NCI-H1930 (cell line): Measurements from ENCODE around the gene PPP2R3C.
"Not testable (repeated sequence)": the region's sequence is repeated elsewhere in the genome, so short reads cannot be mapped to it uniquely, and the experiment has no call there.

Source experiments
- DNase-seq, 2 experiments: peaks; one replicate each; lab custom pipeline; 2025; lab: John Stamatoyannopoulos, UW

PPP2R3C gene

DNA sequence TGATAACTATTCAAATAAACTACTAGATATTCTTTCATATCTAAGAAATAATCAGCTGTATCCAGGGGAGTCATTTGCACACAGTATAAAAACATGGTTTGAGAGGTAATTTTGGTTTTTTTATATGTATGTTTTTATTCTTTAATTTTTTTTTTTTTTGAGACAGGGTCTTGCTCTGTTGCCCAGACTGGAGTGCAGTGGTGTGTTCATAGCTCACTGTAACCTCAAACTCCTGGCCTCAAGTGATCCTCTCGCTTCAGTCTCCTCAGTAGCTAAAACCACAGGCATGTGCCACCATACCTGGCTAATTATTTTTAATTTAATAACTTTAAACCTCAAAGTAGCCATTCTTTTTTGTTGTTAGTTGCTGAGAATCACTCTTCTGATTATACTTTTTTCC is 2.3 kb upstream of the PPP2R3C start:
- no peak for DNase-seq

GRCh38 chr14:35123388-35123703 is 1.6 kb upstream of the PPP2R3C start:
- no peak for DNase-seq

GRCh38 chr14:35122696-35123387 is 1.1 kb upstream of the PPP2R3C start:
- DNase-seq = peak in 1 of 2 experiments; percentile 24

DNA sequence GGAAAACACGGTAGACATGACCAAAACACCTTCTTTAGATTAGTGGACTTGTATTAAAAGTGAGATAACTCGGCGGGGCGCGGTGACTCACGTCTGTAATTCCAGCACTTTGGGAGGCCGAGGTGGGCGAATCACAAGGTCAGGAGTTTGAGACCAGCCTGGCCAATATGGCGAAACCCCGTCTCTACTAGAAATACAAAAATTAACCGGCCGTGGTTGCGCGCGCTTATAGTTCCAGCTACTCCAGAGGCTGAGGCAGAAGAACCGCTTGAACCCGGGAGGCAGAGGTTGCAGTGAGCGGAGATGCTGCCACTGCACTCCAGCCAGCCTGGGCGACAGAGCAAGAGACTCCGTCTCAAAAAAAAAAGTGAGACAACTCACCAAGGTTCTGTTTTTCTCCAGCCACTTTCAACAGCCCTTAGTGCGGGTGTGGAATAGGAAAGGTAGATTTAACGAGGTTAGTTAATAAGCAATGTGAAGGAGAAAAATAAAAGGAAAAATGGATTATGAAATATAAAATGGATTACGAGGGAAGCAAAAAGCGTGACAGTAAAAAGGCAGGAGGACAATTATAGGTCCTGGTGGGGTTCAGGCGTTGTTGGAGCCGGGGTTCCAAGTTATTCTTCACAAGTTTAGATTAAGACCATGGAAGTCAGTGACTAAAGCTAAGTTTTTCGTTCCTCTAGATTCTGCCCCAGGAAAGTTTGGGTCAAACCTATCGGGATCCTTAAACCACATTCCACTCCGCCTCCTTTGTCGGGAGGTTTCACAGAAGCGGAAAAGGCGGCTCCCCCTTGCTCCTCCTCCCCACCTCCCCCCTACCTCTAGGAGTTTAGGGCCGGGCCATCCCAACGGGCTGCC is 534 bp downstream of the PPP2R3C start:
- DNase-seq = no peak

DNA sequence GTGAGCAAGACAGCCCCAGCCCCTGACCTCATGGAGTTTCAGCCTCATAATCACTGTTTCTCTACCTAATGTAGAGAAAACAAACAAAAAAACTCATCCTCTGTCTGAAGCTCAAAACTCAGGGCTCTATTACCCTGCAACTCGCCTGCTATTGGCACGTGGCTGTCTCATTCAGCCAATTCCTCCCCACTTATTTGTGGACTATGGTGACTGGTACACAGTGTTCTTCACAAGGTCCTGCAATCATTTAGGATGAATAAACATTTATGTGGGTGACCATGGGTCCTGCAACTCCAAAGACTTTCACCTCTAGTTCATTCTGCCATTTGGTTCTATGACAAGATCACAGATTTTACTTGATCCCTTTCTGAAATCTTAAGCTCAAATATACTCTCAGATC is 4.7 kb downstream of the PPP2R3C start:
- DNase-seq = no peak

- DNase-seq = no peak
Measured at GRCh38 chr14:35116242-35116641, 5.5 kb downstream of the PPP2R3C start.

- no peak for DNase-seq
Measured at GRCh38 chr14:35114036-35114435, 7.8 kb downstream of the PPP2R3C start.

DNA sequence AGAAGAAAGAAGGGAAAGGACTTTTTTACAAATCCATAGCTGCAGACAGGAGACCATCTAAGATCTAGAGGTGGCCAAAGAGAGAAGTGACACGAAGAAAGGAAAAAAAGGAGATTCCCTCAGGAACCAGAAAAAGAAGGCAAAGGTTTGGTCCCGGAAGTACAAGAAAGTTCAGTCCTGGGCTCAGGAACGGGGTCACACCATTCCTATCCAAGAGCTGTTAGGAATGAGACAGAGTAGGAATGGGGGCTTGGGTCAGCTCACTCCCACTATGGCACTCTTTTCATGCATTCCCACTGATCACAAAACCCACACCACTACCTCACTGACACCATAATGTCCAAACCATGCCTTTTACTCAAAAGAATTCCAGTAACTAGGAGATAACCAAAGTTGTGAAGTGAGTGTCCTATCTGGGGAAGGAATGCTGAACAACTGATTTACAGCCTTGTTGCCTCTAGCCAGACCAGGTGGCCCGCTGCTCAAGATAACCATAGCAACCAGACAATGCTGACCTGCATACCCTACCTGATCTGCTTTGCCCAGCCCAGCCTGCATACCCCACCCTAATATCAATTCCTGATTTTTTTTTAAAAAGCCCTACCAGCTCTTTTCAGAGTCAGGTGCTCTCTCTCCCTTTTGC is 8.4 kb downstream of the PPP2R3C start:
- DNase-seq = no peak

DNA sequence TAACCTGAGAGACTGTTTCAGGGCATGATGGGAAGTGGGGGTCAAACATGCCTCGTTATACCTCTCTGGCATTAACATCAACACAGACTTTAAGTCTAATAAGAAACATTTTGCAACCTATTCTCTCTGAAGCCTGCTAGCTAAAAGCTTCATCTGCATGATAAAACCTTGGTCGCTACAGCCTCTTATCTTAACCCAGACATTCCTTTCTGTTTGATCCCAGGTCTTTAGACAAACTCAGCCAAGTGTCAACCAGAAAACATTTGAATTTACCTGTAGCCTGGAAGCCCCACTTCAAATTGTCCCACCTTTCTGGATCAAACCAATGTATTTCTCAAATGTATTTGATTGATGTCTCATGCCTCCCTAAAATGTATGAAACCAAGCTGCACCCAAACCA is 9.1 kb downstream of the PPP2R3C start:
- no peak for DNase-seq

- DNase-seq = no peak
Measured at GRCh38 chr14:35107866-35108265, 13.9 kb downstream of the PPP2R3C start.

DNA sequence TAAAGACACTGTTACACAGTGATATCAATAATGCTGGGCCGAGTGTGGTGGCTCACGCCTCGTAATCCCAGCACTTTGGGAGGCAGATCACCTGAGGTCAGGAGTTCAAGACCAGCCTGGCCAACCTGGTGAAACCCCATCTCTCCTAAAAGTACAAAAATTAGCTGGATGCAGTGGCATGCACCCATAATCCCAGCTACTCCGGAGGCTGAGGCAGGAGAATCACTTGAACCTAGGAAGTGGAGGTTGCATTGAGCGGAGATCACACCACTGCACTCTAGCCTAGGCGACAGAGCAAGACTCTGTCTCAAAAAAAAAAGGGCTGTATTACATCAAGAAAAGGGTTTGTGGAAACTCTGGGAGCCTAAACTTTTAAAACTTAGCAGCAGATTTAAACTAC is 27.1 kb downstream of the PPP2R3C start:
- DNase-seq = not testable (repeated sequence)

GRCh38 chr14:35088514-35088913 is 33.3 kb downstream of the PPP2R3C start:
- no peak for DNase-seq

DNA sequence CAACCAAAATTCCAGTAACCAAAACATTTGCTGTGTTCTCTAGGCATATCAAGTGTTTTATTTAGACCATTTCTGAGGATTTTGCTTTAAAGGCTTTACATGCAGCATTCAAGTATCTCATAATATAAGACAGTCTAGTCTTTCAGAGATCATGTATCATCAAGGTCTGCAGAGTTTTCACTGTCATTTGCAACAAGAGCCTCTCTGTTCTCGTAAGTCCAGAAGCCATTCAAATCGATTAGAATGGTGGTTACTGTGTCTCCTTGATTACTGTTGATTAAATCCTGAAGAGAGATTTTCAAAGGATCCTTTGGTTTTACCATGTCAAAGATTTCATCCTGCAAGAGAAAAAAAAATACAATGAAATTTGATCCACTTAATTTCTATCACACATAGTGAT is 36.3 kb downstream of the PPP2R3C start:
- no peak for DNase-seq

DNA sequence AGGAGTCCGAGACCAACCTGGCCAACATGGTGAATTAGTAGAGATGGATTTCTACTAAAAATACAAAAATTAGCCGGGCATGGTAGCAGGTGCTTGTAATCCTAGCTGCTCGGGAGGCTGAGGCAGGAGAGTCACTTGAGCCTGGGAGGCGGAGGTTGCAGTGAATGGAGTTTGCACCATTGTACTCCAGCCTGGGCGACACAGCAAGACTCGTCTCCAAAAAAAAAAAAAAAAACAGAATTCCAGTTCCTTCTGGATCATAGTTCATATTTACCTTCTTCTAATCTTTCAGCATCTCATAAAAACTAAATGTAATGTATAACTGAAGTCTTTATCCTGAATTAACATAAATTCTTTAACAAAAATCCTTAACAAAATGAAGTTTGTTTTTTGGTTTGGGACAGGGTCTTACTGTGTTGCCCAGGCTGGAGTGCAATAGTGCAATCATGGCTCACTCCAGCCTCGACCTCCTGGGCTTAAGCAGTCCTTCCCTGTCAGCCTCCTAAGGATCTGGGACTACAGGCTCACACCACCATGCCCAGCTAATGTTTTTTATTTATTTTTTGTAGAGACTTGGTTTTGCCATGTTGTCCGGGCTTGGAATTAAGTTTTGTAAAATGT is 38.1 kb downstream of the PPP2R3C start:
- no peak for DNase-seq

- no peak for DNase-seq
Measured at GRCh38 chr14:35079742-35080141, 42.0 kb downstream of the PPP2R3C start.

DNA sequence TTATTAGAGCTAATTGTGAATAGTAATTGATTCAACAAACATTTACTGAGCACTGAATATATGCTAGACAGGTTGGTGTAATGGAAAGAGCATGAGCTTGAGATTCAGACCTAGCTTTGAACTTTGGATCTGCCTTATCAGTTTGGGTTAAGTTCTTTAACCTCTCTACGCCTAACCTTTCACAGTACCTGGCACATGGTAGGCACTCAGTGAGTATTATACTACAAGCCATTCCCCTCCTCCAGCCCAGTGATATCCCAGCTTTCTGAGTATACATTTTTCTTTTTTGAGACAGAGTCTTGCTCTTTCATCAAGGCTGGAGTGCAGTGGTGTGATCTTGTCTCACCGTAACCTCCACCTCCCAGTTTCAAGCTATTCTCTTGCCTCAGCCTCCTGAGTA is 43.7 kb downstream of the PPP2R3C start:
- DNase-seq = no peak

GRCh38 chr14:35073486-35073885 is 48.3 kb downstream of the PPP2R3C start:
- no peak for DNase-seq

DNA sequence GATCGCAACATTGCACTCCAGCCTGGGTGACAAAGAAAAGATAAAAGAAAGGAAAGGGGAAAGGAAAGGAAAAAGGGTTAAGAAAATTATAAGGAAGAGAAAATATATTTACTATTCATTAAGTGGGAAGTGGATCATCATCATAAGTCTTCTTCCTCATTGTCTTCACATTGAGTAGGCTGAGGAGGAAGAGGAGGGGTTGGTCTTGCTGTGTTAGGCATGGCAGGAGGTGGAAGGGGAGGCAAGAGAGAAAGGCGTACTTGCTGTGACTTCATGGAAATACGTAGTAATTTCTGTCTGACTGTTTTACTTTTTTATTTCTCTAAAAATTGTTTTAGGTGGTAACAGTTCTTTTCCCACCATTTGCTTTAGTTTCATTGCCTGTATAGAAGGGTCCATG is 49.6 kb downstream of the PPP2R3C start:
- DNase-seq = no peak

DNA sequence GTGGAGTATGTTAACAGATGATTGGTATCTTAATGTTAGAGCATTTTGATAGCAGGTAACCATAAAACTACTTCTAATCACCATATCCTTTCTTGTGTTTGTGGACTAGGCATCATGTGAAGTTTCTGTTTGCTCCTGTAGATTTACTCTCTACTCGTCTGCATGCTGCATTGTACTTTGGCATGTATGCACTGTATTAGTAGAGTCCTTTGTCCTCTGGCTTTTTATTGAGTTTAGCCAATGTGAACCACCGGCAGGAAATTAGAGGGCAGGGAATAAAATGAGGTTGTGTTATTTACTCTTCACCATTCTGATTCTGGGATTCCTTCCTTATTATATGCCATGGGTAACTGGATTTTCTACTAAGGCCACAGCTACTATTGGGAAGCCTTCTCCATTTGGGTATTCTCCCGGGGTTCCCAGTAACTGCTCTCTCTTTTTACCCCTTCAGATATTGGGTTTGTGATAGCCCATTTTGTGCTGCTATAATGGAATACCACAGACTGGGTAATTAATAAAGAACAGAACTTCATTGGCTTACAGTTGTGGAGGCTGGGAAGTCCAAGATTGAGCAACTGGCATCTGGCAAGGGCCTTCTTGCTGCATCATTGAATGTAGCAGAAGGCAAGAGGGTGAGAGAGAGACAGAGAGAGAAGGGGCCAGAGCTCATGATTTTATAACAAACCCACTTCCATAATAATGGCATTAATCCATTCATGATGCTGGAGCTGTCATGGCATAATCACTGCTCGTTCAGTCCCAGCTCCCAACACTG is 53.4 kb downstream of the PPP2R3C start:
- no peak for DNase-seq

GRCh38 chr14:35065731-35066130 is 56.1 kb downstream of the PPP2R3C start:
- not testable (repeated sequence) for DNase-seq

GRCh38 chr14:35061113-35061791 is 60.5 kb downstream of the PPP2R3C start:
- not testable (repeated sequence) for DNase-seq
